Uterus (tissue), 4 donors: ENCODE measurements around the gene SEH1L. TPM values are rescaled to one million over a fixed set of nuclear protein-coding genes. Genes with fewer than 3 reads are reported as not detected.
"Not testable (repeated sequence)": the region's sequence is repeated elsewhere in the genome, so short reads cannot be mapped to it uniquely, and the experiment has no call there.

ENCODE experiments used
- DNase-seq, 2 donors: peaks; one replicate each; pipeline ENCODE4 v3.0.0-alpha.2; 2019 to 2020
- H3K27ac ChIP-seq, 2 donors: fragments of 200-600 bp; sonication (generic); 1 replicate in 1 of 2; 2 replicates in 1 of 2; pipeline ENCODE4 v1.5.1; 2016 to 2018
- H3K27me3 ChIP-seq, 2 donors: fragments of 200-600 bp; sonication (generic); one replicate each; pipeline ENCODE4 v1.5.1; 2018 to 2019; ENCODE audit warnings: control low read depth in 1 of 2
- H3K36me3 ChIP-seq, 2 donors: fragments of 200-600 bp; sonication (generic); one replicate each; pipeline ENCODE4 v1.5.1; 2019; ENCODE audit warnings: control low read depth in 1 of 2
- H3K4me1 ChIP-seq, 2 donors: fragments of 200-600 bp; sonication (generic); one replicate each; pipeline ENCODE4 v1.5.1; 2018 to 2019; ENCODE audit warnings: control low read depth in 1 of 2
- H3K4me3 ChIP-seq, 2 donors: fragments of 200-600 bp; sonication (generic); 1 replicate in 1 of 2; 2 replicates in 1 of 2; pipeline ENCODE4 v1.5.1; 2018 to 2019; ENCODE audit warnings: mild to moderate bottlenecking in 1 of 2
- H3K9me3 ChIP-seq, 2 donors: fragments of 200-600 bp; sonication (generic); one replicate each; pipeline ENCODE4 v1.5.1; 2019; ENCODE audit warnings: control low read depth in 1 of 2
- CTCF ChIP-seq, 4 experiments: fragments of 200-600 bp in 2 of 4; fragments of 450-650 bp in 2 of 4; sonication (generic) in 2 of 4; IDR thresholded peaks; one replicate each; pipeline ENCODE4 v1.5.1; 2016 to 2019; ENCODE audit warnings: antibody characterized with exemption in 4 of 4, mild to moderate bottlenecking in 2 of 4, moderate library complexity in 1 of 4
- POLR2A ChIP-seq, 2 donors: fragments of 450-650 bp; IDR thresholded peaks; one replicate each; pipeline ENCODE4 v1.6.1; 2016; ENCODE audit warnings: antibody characterized with exemption in 2 of 2, mild to moderate bottlenecking in 1 of 2, moderate library complexity in 1 of 2
- intact Hi-C: fragments of 100-400 bp; cut with DNase I; formaldehyde crosslinking; loops from one replicate; pipeline ENCODE4 v1.15.1; 2023; ENCODE audit warnings: low total_unique reads
- total RNA-seq, 4 donors: library from RNA; depleted of rRNA in 3 of 4; stranded (reverse); fragments of >200 nt in 3 of 4; gene quantifications; one replicate each; pipeline versions ENCODE4 v1.1.0 to v1.2.4, GENCODE V29; 2014 to 2023
- donor health status: DM: yes; HTN: yes; CAD: no.

SEH1L gene
- total RNA-seq, 4 donors from 2014 or later = 14.4 to 53.8 (median 46.4) TPM

- DNase-seq = no peak
- TF ChIP-seq POLR2A (IDR thresholded peaks at IDR 0.05) = no peak
- no peak for TF ChIP-seq CTCF (IDR thresholded peaks at IDR 0.05)
- Histone ChIP-seq H3K4me3 (no peak overlapping the region), H3K4me1 (peaks cover 5 to 10% of the 10 kb centered on the region in 2 donors), H3K9me3 (no peaks in the 10 kb centered on the region), H3K27ac (no peak overlapping the region), H3K36me3 (no peaks in the 10 kb centered on the region), H3K27me3 (no peaks in the 10 kb centered on the region)
- intact Hi-C loops = no loop called here
These were observed 47.6 kb downstream of the SEH1L start for GRCh38 chr18:12995424-12995823.

- H3K27me3 ChIP-seq = no peaks in the 10 kb centered on the region
- no peak overlapping the region for H3K27ac ChIP-seq
- H3K4me1 ChIP-seq = peaks cover 3 to 10% of the 10 kb centered on the region in 2 donors
- no peak overlapping the region for H3K4me3 ChIP-seq
- DNase-seq = no peak
- TF ChIP-seq POLR2A (IDR thresholded peaks at IDR 0.05) = no peak
- no peak for TF ChIP-seq CTCF (IDR thresholded peaks at IDR 0.05)
- H3K9me3 ChIP-seq = no peaks in the 10 kb centered on the region
- H3K36me3 ChIP-seq = no peaks in the 10 kb centered on the region
- intact Hi-C loops = no loop called here
These were observed 48.2 kb downstream of the SEH1L start for GRCh38 chr18:12995952-12996477.

- Histone ChIP-seq H3K27ac (no peak overlapping the region), H3K36me3 (no peaks in the 10 kb centered on the region), H3K4me1 (peaks cover 3 to 10% of the 10 kb centered on the region in 2 donors), H3K9me3 (no peaks in the 10 kb centered on the region), H3K27me3 (no peaks in the 10 kb centered on the region), H3K4me3 (no peak overlapping the region)
- intact Hi-C loops = no loop called here
- no peak for DNase-seq
- TF ChIP-seq CTCF (IDR thresholded peaks at IDR 0.05) = no peak
- TF ChIP-seq POLR2A (IDR thresholded peaks at IDR 0.05) = no peak
These were observed 49.0 kb downstream of the SEH1L start for GRCh38 chr18:12996661-12997292.

GRCh38 chr18:12997330-12997729 is 49.5 kb downstream of the SEH1L start:
- intact Hi-C loops, H3K4me3 ChIP-seq: not testable (repeated sequence)

GRCh38 chr18:12998332-12999060 is 50.7 kb downstream of the SEH1L start:
- no peak overlapping the region for H3K4me3 ChIP-seq
- H3K27ac ChIP-seq = no peak overlapping the region
- no peak for TF ChIP-seq CTCF (IDR thresholded peaks at IDR 0.05)
- TF ChIP-seq POLR2A (IDR thresholded peaks at IDR 0.05) = no peak

More at GRCh38 chr18:12997330-12997729, 49.5 kb downstream of the SEH1L start:
- not testable (repeated sequence) for H3K9me3 ChIP-seq, H3K27ac ChIP-seq, H3K4me1 ChIP-seq, H3K27me3 ChIP-seq, H3K36me3 ChIP-seq, DNase-seq

More at GRCh38 chr18:12998332-12999060, 50.7 kb downstream of the SEH1L start:
- Histone ChIP-seq H3K36me3 (no peaks in the 10 kb centered on the region), H3K4me1 (no peaks in the 10 kb centered on the region), H3K9me3 (no peaks in the 10 kb centered on the region), H3K27me3 (no peaks in the 10 kb centered on the region)
- no peak for DNase-seq
- intact Hi-C loops = no loop called here
